GM19351 (cell line): ENCODE results near the gene LSS.

Experiments used
- ATAC-seq: cut with Tn5 transposase; IDR thresholded peaks from one replicate; pipeline ENCODE4 v1.9.1; 2021; ENCODE audit warnings: mild to moderate bottlenecking, moderate library complexity; ENCODE audit not compliant: unreplicated experiment

The LSS gene

DNA sequence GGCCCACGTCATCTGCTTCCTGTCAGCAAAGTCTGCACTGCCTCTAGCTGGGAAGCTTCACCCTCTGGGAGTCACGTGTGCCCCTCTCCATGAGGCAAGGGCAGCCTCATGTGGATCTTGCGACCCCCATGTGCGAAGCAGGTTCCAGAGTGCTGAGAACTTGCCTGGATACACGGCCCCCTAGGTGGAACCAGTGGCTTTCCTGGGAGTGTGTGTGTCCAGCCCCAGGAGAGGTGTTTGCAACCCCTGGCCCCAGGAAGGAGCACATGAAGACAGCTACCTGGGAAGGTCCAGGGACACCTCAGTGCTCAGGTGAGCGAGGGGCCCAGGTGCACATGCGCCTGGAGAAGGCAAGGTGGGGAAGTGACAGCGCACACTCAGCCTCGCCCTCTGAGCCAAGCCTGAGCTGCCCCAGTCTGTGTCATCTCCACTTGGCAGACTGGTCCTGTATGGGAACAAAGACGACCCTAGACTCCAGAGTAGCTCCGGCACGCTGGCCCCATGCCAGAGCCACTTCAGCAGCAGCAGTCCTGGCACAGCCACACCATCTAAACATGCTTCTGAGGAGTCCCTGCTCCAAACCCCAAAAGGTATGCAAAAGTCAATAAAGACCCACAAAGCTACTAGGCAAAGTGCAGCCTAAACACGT, 8.9 kb downstream of the LSS start:
- ATAC-seq: no peak

DNA sequence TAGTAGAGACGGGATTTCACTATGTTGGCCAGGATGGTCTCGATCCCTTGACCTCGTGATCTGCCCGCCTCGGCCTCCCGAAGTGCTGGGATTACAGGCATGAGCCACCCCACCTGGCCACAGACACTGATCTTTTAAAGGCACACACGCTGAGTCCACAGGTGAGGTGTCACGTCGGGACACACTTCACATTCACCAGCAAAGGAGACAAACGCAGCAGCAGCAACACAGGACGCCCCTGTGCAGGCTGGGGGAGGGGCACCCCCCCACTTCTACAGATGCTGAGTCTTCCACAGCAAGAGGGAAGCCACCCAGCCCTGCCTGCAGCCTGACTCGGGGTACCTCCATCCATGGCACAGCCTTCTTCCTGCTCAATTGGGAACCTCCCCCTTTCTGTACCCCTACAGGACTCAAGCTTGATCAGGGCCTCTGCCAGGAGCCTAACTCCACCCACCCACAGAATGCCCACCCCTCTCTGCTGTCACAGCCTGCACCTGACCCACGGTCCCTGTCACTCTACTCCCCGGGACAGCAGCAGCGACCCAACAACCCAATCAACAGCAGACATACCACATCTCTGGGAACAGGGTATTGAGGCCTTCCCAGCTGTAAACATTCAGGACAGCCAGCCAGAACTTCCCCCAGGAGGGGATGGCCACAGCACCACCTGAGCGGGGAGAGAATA, 9.5 kb downstream of the LSS start:
- ATAC-seq: no peak

DNA sequence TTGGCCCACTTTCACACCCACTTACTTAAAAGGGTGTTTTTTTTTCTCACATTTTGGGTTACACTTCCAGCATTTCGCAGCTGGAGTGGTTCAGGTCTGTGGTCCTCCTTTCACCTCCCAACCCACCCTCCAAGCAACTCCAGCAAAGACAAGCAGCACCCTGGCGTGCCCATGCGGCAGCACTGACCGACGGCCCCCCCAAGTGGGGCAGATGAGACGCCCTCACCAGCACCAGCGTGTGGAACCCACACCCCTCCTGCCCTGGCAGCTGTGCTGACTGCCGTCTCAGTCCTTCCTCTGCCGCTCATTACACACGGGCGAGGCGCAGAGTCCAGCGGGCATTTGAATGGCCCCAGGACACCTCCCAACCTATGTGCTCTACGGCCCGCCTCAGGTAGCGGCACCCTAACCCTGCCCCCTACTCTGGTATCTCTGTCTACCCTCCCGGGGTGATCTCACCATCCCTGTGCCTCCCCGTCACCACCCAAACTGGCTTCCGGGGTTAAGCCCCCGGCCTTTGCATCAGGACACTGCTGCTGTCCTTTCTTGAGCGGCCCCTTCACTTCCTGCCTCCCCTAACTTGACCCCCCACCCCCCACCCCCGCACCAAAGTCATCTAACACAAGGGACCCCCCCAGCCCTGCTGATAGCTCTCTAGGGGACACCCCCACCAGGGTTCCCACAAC, 10.9 kb downstream of the LSS start:
- ATAC-seq: no peak

DNA sequence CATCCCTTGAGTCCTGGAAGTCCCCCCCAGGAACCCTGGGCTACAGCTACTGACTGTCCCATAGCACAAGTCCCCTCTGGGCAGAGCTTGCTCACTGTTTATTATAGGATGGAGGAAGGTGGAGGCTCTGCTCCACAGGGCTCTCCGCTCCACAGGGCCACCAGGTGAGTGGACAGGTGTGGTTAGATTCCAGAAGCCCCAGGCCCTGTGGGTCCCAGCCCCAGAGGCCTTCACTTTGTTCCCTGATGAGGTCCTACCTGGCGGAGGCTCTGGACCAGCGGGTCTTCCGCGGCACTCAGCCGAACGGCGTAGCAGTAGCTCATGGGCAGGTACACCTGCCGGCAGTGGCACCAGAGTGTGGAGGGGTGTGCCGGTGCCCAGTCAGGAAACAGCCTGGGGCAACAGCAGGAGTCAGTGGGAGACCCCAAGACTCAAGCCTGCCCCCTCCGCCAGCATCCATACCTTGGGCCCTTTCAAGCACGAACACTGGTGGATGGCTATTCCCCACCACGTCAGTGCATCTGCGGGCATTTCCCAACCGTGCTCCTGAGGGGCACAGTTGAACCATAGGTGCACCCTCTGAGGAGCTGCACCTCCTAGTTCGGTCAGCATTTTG, 12.3 kb downstream of the LSS start:
- no peak for ATAC-seq

DNA sequence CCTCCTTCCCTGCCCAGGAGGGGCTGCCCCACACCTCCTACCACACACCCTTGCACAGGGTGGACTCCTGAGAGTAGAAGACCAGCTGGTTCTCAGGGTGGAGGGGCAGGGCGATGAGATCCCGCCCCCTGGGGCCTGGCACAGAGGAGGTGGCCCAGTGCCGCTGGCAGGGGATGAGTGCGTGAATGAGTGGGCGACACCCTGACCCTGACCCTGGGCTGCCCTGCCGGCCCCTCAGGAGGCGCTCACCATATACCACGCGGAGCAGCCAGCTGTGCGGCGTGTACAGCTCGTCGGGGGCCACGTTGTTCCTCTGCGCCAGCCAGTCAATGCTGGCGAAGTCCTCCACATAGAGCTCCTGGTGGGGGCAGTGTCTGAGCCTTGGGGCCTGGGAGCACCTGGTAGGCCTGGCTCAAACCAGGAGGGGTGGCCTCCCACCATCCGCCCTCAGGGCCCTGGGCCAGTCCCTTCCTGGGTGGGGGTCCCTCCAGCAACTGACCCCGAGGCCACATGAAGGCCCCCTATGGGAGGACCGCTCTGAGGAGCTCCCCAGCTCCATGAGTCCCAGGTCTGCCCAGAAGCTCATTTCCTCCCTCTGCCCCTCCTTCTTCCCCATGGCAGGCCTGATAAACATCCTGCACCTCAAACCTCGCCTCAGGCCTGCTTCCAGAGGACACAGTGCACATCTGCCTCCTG, 13.0 kb downstream of the LSS start:
- no peak for ATAC-seq

DNA sequence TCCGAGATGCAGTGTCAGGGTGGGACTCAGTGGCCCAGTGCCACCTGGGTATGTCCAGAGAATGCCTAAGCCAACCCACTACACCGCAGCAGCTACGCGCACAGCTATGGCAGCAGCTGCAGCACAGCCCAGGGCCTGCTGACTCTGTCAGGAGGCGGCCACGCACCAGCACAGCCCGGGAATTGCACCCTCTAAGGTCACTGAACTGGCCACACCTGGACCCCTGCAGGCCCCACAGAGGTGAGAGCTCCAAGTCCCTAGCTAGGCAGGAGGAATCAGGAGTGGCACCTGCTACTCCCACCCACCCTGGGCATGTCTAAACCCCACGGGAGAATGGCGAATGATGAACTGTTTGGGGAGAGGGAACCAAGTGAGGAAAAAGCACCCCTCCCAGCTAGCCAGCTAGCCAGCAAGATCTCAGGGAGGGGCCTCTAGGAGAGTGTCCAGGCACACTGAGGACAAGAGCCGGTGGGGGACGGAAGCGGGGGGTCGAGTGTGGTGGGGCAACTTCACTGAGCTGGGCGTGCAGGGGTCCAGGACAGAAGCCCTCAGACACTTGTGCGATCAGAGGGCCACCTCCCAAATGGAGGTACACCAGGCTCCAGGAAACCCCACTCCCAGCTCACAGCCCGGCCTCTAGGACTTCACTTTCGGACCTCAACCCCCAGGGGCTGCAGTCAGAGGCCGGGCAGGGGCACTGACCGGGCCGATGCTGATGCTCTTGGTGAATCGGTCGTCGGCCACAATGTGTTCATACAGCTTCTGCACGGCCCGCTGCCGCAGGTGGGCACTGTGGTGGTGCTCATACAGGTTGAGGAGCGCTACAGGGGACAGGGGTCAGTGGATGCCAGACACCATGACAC, 13.9 kb downstream of the LSS start:
- ATAC-seq: no peak

DNA sequence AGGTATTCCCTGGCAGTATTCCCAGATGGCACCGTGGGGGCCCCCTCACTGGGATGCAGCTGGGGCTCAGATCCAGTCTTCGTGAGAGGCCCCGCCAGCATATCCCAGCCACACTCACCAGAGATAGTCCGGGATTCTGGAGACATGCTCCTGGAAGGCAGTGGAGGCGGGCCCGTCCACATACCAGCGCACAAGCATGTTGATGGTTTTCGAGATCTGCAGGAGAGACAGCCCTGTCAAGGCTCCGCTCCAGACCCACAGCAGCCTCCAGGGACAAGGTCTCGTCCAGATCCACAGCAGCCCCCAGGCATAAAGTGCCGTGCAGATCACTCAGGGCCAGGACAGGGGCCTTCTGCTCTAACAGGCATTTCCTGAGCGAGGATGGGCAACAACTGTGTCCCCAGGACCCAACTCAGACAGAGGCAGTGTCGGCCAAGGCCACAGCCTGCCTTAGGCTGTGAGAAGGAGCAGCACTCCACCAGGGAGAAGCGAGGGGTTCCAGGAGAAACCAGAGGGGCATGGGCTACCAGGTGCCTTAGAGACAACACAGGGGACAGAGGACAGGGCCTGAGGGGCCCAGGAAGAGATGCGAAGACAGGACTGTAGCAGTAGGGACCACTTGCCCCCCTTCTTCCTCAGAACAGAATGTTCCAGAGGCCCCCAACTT, 14.8 kb downstream of the LSS start:
- ATAC-seq: no peak

DNA sequence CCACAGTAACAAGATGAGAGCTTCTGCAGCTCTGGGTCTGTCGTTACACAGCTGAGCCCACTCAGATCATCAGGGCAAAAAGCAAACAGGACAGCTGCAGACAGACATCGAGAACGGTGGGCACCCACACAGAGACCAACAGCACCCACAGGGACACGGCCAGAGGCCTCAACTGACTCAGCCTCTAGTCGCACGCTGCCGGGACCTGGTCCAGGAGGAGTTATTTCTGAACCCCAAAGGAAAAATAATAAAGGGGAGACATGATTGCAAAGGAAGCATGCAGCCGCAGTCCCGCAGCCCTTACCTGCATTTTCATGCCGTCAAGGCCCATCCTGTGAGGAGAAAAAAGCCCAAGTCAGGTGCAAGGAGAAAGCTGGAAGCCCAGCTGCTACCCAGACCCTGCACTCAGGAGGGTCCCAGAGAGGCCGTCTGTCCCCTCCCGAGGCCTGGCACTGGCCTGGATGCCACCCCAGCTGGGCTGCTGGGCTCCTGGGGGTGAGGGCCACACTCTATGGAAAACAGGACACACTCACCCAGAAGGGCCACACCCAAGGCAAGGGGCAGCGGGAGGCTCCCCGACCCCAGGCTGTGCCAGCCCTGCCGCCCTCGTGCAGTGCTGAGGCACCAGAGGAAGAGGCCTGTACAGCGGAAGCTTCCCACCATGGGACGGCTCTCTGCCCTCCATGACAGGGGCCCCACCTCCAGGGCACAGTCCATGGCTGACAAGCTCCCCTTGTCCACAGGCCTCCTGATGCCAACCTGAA, 15.7 kb downstream of the LSS start:
- no peak for ATAC-seq

DNA sequence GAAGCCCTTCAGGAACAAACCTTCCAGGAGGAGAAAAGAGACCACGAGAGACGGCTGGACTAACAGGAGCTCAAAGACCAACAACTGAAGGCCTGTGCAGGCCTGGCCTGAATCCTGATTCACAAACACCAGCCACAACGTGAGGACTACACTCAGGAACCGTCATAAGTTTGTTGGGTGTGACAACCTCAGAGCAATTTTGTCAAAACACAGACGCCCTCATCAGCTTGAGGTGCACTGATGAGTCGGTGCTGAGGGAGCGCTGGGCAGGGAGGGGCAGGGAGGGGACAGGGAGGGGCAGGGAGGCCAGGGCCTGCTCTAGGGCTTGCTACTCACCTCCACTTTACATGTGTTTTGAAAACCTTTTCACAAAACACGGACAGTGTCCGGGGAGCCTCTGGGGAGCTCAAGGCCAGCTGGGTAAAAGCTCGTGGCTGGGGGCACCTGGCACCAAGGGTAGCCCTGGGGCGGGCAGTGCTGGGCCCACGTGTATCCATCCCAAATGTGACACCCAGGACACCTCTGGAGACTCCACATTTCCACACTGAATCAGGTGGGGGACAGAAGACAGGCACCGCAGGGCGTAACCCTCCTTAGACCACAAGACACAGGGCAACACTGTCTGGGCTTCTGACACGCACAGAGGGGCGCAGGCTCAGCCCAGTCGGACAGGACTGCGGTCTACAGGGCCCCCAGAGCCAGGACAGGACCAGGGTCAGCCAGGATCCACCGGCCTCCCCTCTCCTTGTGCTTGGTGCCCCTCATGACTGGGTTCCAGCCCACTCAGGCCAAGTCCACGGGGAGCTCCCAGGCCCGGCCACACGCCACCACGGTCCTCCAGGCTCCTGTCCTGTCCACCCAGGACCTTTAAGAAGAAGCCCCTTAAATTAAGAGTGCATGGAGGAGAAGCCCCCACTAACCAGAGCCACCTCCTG, 16.5 kb downstream of the LSS start:
- no peak for ATAC-seq

DNA sequence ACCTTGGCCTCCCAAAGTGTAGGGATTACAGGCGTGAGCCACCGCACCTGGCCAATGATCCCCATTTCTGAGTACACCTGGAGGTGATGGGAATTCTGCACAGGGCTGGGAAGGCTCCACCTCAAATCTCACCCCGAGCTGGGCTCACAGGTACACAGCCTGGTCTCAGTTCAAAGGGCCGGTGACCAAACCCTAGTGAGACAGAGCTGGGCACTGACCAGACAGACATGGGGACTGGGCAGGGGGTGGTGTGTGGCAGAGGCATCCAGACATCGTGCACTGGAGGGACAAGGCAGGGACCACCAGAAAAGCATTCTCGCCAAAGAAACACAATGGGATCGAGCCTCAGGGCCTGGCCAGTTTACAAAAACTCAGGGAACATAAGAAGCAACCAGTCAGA, 17.2 kb downstream of the LSS start:
- ATAC-seq: no peak

DNA sequence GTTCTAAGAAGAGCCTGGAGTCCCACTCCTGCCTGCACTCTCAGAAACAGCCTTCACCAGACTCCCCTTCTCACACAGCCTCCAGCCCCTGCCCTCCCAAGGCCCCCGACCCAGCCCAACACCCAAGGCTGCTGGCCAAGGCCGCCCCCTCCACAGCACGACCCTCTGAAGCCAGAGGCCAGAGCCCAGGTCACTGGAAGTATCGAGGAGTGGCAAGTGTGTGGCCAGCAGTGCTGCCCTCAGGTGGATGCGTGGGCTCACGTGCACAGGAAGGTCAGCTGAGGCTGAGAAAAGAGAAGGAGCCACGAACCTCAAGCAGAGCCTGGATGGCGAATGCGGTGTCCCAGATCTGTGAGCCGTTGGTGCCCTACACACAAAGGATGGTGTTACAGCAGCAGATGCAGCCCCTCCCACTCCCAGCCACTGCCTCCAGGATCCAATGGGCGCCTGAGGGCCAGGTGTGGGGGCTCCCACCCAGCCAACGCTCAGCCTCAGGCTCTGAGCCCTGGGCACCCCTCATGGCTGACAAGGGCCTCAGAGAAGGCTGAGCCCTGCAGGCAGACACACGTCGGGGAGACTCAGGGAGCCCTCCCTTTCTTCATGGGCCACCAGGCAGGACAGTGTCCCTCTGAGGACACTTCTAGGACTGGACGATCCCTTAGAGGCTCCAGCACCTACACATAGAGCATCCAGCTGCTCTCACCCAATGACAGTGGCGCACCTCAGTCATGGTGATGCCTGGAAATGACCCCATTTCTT, 18.0 kb downstream of the LSS start:
- no peak for ATAC-seq

DNA sequence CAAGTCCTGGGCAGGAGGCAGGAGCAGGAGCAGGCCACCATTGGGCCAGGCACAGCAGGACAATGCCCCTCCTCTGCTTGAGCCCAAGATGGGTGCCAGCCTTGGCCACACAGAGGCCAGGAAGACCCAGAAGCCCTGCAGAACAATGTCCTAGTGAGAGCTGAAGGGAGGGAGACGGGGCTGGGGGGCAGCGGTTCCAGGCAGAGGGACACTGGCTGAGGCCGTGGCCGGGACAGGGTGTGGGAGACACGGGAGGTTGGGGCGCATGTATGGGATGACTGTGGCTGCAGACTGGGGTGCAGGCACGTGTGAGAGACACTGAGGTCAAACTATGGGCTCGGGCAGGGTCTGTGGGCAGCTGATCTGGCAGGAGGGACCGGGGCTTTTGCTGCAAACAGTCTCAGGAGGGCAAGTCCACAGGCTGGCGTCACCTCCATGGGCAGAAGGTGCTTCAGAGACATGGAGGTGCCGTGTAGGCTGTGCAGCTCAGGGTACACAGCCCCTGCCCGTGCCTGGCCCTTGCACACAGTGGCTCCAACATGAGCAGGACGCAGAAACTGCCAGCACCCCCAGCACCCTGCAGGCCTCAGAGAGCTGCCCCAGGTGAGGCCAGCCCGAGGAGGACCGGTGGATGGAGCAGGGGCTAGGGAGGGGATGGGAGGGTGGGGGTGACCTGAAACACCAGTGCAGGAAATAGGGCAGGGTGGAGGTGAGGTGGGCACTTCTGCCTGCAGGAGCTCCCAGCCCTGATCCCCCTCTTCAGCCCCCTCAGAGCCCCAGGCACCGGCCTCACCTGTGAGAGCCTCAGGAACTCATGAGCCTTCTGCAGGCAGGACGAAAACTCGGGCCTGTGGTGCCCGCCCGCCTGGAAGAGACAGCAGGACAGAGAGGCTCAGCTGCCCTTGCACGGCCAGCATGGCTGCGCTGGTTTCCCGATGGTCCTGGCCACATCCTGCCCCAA, 19.5 kb downstream of the LSS start:
- no peak for ATAC-seq

DNA sequence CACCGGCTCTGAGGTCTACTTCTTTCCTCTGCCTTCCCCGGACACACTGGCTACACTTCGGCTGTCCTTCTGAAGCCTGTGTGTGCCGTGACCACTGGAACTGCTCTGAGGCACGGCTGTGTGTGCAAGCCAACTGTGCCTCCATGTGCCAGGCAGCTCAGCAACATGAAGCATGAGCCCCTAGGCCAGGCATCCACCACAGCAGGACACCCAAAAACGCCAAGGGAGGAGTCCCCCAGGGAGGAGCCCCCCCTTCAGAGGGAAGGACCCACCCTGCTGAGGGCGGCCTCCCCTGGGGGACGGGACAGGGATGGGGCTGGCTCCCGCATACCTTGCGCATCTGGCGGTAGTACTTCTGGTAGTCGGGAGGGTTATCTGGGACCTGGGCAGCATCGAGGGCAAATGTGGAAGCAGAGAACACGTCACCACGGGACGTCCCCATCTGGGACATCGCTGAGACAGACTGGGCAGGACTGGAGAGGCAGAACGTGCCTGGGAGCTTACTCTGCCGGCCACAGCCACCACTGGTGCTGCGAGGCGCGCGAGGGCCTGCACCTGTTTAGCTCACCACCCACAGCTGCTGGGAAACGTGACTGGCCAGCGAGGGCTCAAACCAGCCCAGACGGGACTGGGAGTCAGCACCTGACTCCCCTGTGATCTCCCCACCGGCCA, 20.5 kb downstream of the LSS start:
- ATAC-seq: no peak

DNA sequence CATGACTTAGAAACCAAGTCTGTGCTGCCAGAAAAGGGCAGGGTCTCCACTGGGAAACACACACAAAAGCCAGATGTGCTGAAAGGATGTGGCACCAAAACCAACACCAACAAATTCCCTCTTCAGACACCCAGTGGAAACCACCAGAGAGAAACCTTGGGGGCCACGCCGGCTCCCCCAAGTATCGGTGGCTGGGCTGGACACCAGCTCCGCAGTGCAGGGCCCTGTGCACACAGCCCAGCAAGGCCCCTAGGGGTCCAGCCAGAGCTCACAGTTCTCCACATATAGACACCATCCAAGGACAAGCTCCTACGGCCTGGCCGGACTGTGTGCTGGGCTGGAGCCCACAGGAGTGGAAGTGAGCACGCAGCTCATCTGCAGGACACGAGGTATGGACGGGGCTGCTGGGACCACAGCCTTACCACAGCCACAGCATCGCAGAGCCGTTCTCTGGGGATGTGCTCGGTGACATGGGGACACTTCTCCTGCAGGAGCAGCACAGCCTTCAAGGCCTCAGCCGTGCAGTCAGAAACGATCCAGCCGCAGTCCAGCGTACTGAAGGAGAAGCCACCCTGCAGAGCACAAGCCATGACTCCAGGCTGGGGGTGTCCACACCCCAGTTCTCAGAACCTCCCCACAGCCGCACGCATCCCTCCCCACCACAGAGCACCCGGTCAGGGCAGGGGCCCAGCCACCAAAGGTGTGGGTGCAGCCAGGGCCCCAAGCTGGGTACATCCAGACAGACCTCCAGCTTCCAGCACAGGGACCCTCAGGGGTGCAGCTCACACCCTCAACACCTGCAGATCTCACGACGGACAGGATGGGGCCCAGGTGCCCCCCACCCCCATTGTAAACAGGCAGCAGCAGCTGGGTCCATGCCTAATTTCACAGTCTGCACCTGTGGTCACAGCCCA, 21.3 kb downstream of the LSS start:
- no peak for ATAC-seq
